GM12872 (cell line): ENCODE data around the gene LEUTX.

Experiments used
- TF ChIP-seq, protein P1 (sequence below): IDR thresholded peaks from 3 replicates; pipeline ENCODE4 v1.5.1; 2011; ENCODE audit warnings: low read depth, mild to moderate bottlenecking, low read length, moderate library complexity; ENCODE audit not compliant: insufficient read depth

Gene LEUTX, protein sequence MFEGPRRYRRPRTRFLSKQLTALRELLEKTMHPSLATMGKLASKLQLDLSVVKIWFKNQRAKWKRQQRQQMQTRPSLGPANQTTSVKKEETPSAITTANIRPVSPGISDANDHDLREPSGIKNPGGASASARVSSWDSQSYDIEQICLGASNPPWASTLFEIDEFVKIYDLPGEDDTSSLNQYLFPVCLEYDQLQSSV

DNA sequence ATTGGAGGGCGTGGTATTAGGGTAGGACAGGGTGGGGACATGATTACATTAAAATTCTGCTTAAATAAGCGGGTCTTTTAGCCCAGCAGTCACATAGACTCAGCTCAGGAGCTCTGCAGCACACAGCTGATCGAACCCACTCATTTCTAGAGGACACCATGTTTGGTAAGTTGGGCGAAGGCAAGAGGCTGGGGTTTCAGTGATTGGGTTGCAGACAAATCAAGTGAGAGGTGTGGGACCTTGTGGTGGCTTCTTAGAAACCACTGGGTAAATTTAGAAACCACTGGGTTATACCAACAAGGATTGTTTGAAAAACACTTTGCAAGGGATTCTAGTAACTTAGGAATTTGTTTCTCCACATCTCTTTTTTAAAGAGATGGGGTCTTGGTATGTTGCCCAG is at the start of gene LEUTX:
Gene LEUTX (plus strand): TSS at position 92 of the 400 bp plus-strand sequence. CDS start 67 bp downstream, at position 159.
- TF ChIP-seq, protein P1, sequence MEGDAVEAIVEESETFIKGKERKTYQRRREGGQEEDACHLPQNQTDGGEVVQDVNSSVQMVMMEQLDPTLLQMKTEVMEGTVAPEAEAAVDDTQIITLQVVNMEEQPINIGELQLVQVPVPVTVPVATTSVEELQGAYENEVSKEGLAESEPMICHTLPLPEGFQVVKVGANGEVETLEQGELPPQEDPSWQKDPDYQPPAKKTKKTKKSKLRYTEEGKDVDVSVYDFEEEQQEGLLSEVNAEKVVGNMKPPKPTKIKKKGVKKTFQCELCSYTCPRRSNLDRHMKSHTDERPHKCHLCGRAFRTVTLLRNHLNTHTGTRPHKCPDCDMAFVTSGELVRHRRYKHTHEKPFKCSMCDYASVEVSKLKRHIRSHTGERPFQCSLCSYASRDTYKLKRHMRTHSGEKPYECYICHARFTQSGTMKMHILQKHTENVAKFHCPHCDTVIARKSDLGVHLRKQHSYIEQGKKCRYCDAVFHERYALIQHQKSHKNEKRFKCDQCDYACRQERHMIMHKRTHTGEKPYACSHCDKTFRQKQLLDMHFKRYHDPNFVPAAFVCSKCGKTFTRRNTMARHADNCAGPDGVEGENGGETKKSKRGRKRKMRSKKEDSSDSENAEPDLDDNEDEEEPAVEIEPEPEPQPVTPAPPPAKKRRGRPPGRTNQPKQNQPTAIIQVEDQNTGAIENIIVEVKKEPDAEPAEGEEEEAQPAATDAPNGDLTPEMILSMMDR, result no peak

DNA sequence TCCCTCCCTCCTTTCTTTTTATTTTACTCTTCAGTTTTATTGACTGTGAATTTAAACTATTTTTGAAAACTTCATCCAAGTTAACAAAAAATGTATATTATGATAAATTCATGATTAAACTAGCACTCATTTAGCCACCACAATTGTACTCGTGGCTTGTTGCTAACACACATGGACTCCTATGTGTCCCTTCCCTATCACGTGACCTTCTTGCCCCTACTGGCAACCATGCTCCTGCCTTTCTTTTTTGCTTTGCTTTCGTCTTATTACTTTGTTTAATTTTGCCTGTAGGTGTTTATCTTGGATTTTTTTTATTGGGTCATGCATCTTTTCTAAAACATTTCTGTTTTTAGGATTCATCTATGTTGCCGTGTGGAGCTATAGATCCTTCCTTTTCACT is 49.1 kb upstream of the LEUTX start:
- TF ChIP-seq, protein P1, result no peak

DNA sequence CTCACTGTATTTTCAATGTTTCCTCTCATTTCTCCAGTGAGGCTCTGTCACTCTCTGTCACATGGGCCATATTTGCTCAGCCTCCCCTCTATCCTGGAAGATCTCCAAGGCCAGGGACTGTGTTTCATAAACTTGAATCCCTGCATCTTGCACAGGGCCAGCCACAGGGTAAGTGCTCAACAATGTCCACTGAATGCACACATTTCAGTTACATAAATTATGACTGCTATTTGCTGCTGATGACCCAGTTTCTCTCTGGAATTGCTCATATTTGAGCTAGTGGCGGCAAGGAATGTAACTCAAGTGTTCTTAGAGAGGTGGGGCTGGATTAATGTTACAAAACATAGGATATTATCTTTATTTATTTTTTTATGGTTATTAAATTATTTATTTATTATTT is 47.0 kb upstream of the LEUTX start:
- TF ChIP-seq, protein P1, result no peak

DNA sequence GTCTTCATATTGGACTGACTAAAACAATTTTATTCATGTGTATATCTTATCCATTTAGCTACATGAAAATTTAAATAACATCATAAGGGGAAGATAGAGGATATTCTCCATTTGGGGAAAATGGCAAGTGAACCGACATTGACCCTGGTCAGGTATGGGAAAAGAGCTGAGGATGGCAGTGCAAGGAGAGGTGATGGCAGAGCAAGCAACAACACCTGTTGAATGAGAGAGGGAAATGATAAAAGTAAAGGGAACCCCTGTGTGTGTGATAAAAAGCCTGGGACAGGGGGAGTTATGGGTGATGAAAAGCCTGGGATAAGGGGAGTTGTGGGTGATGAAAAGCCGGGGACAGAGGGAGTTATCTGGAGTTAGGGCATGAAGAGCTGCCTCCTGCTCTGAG is 44.8 kb upstream of the LEUTX start:
- TF ChIP-seq, protein P1, result no peak

DNA sequence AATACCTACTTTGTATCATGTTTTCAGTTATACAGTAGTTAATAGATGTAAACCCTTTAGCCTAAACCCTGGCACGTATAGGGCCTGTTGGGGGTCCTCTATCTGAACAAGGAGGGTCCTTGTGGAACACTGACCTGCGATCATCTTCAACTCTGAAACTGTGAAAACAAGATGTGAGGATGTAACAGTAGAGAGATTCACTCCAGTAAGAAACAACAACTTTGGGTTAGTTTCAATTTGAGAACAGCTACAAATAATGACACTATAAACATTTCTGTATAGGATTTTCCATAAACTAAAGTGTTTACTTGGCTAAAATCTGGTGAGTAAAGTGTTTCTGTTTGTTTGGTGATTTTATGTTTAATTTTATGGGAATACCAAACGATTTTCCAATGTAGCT is 43.0 kb upstream of the LEUTX start:
- TF ChIP-seq, protein P1, result no peak

DNA sequence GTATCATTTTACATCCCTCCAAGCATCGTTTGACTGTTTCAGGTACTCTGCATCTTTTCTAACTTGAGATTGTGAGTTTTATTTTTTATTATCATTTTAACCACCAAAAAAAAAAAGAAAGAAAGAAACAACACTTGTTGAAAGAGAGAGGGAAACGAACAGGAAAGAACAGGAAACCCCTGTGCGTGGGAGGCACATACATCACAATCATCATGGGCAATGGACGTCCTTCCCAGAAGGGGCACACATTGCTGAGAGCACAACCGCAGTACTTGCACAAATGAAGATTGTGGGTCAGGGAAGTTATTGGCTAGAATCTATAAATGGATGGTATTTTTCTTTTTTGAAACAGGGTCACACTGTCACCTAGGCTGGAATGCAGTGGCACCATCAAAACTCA is 42.6 kb upstream of the LEUTX start:
- TF ChIP-seq, protein P1, result no peak

DNA sequence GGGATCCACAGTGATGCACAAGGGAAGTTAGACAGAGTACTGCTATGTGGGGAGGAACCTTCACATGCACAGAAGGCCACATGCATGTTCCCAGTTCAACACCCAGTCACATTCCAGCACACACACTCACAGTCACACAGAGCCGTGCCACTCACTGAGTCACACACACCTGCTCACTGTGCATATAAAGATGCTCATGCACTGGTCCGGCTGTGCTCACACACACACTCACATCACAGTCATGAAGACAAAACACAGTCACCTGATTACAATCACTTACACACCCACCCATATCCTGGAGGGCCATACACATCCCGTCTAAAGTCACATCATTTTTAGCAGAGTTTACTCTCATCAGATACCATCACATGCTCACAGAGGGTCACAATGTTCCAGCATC is 41.3 kb upstream of the LEUTX start:
- TF ChIP-seq, protein P1, result no peak
